Cardiac fibroblast (primary cell): ENCODE results near the gene NUDT16L1.
"Not testable (repeated sequence)": the region's sequence is repeated elsewhere in the genome, so short reads cannot be mapped to it uniquely, and the experiment has no call there.

Source experiments
- DNase-seq, 2 donors: peaks; one replicate each; pipeline versions ENCODE4 v3.0.0 to v3.0.0-alpha.2; 2010; ENCODE audit warnings: low read depth in 2 of 2
- H3K4me3 ChIP-seq, 2 donors: replicated peaks in 1 of 2; 1 replicate in 1 of 2; 2 replicates in 1 of 2; pipeline ENCODE4 v1.5.1; 2011; ENCODE audit warnings: low read depth in 2 of 2, low read length in 2 of 2, mild to moderate bottlenecking in 2 of 2, moderate library complexity in 1 of 2
- TF ChIP-seq, protein P1 (sequence below): IDR thresholded peaks from one replicate; pipeline ENCODE4 v1.5.1; 2011; ENCODE audit warnings: low read depth, mild to moderate bottlenecking, low read length, inconsistent platforms

Gene NUDT16L1

GRCh38 chr16:4693296-4693955 lies at the start of gene NUDT16L1:
NUDT16L1 (plus strand) TSS chr16:4693562; CDS start chr16:4693727, 165 bp downstream.
- peak; percentile 91 to 96 for DNase-seq
- TF ChIP-seq, protein P1, sequence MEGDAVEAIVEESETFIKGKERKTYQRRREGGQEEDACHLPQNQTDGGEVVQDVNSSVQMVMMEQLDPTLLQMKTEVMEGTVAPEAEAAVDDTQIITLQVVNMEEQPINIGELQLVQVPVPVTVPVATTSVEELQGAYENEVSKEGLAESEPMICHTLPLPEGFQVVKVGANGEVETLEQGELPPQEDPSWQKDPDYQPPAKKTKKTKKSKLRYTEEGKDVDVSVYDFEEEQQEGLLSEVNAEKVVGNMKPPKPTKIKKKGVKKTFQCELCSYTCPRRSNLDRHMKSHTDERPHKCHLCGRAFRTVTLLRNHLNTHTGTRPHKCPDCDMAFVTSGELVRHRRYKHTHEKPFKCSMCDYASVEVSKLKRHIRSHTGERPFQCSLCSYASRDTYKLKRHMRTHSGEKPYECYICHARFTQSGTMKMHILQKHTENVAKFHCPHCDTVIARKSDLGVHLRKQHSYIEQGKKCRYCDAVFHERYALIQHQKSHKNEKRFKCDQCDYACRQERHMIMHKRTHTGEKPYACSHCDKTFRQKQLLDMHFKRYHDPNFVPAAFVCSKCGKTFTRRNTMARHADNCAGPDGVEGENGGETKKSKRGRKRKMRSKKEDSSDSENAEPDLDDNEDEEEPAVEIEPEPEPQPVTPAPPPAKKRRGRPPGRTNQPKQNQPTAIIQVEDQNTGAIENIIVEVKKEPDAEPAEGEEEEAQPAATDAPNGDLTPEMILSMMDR, result no peak
- H3K4me3 ChIP-seq, result peak within 1 kb of the TSS; percentile 88 to 94

DNA sequence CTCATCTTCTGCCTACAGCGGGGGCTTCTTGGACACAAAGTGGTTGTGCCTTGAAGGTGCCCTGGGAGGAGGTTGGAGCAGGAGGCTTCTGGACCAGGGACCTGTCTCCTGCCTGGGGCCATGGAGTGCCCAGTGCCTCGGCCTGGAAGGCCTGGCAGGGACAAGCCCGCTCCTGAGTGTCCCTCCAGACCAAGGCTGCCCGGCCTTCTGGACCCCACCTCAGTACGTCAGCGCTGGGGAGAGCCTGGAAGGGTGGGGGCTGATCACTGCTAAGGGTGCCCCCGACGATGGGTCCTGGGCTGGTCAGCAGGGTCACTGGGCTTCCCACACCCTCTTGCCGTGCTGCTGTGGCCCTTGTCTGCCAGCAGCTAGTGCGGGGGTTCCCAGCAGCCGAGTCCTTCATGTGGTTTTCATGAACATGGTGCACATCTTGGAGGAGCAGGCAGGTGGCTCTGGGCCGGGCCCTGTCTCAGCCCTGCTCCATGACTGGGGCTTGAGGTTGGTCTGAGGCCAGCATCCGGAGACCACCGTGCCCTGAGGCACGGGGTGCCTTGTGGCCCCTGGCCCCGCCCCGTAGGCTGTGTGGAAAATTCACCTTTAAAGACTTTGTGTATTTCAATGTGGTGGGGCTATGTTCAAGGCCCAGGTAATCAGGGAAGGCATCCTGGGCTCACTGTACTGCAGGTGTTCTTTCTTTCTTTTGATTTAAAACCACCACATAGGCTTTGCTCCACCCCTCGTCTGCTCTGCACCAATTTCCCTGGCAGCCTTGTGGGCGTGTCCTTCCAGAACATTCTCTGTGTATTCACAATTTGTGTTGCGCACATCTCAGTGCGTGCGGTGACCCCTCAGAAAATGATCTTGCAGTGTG lies 46.4 kb upstream of the NUDT16L1 start:
- no peak for DNase-seq
- no peak overlapping the region for H3K4me3 ChIP-seq
- TF ChIP-seq, protein P1, result no peak

- no peak overlapping the region for H3K4me3 ChIP-seq
- DNase-seq, result no peak
- TF ChIP-seq, protein P1, result no peak
Observed at GRCh38 chr16:4647644-4647980, 45.8 kb upstream of the NUDT16L1 start.

DNA sequence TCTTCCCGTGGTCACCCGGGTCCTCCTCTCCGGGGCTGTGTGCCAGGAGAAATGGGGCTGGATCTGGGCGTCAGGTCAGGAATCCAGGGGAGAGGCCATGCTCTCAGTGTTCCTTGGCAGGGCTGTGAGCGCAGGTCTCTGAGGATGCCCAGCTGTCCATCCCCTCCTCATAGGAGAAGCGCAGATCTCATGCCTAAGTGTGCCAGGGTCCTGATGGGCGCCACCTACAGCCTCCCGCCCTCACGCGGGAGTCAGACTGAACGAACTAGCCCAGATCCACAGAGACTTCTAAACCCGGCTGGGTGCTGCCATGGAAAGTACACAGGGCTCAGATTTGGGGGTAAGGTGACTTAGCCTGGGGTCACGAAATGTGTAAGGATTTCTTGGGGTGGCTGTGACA lies 44.4 kb upstream of the NUDT16L1 start:
- TF ChIP-seq, protein P1, result no peak
- DNase-seq, result no peak
- no peak overlapping the region for H3K4me3 ChIP-seq

DNA sequence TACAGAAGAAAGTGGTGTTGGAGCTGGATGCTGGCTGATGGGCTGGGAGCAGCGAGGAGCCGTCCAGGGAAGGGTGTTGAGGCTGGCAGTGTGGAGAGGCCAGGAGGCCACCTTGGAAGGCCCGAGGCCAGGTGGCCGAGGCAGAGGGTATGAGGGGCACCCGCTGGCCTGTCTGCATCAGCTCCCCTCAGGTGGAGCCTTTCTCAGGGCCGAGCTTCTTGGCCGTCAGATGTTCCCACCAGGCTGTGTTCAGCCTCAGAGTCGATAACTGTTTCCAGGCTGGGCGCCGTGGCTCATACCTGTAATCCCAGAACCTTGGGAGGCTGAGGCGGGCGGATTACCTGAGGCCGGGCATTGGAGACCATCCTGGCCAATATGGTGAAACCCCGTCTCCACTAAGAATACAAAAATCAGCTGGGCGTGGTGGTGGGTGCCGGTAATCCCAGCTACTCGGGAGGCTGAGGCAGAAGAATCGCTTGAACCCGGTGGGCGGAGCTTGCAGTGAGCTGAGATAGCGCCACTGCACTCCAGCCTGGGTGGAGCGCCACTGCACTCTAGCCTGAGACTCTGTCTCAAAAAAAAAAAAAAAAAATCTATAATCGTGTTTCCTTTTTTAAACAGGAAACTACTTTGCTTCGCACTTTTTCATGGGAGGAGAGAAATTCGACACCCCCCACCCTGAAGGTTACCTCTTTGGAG lies 43.5 kb upstream of the NUDT16L1 start:
- no peak overlapping the region for H3K4me3 ChIP-seq
- no peak for DNase-seq
- TF ChIP-seq, protein P1, result no peak

DNA sequence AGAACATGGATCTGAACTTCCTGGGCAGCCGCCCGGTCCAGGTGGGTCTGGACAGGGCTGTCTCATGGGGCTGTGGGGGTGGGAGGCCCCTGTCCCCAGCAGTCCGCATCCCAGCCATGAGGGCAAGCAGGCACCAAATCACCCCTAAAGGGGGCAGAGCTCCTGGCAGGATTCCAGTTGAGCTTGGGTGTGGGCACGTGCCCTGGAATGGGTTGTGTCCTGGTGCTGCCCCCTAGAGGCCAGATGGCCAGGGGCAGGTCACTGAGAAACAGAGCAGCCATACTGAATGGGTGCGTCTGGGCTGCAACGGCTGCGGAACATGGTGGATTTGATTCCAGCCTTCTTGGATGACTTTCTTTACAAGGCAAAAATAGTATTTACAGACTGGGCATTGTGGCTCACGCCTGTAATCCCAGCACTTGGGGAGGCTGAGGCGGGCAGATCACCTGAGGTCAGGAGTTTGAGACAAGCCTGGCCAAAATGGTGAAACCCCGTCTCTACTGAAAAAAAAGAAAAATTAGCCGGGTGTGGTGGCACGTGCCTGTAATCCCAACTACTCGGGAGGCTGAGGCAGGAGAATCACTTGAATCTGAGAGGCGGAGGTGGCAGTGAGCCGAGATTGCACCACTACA lies 42.8 kb upstream of the NUDT16L1 start:
- DNase-seq, result peak; percentile 52 to 62
- TF ChIP-seq, protein P1, result peak; percentile 80
- H3K4me3 ChIP-seq, result not testable (repeated sequence)
